Activated naive CD8-positive, alpha-beta T cell treated with anti-CD3 and anti-CD28 coated beads, Interleukin-2, amount 50 U/mL, for 16 hours (primary cell): ENCODE data around the gene KLC3.

Experiments used
- DNase-seq: peaks from one replicate; pipeline ENCODE4 v3.0.0-alpha.2; 2020; ENCODE audit warnings: low read depth, low spot score

Gene KLC3

DNA sequence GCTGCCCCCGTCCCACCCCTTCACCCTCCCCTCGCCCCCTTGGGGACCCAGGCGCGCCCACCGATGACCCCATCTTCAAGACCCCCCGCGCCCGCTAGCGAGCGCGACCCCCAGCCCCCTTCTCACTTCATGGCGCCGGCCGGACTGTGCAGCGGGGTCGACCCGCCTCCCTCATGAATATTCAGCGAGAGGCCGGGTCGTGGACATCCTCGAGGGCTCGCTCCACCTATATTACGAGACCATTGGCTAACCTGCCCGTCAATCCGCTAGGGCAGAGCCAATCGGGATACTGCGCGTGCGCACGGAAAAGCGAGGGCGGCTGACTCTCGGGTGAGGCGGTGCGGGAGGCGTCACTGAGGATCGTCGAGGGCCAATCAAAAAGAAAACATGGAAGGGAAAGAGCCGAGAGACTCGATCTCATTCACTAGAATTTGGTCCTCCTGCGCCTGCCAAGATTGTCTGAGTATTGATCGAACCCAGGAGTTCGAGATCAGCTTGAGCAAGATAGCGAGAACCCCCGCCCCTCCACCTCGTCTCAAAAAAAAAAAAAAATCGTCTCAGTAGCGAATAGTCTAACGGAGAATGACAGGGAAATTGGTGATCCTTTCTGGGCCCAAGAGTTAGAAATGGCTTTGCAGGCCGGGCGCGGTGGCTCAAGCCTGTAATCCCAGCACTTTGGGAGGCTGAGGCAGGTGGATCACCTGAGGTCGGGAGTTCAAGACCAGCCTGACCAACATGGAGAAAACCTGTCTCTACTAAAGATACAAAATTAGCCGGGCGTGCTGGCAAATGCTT, 30.1 kb downstream of the KLC3 start, which contains the start of gene ERCC2:
Gene ERCC2 (minus strand): TSS at position 164 of the 795 bp plus-strand sequence. CDS start 33 bp downstream, at position 131.
- DNase-seq: peak; percentile 99

DNA sequence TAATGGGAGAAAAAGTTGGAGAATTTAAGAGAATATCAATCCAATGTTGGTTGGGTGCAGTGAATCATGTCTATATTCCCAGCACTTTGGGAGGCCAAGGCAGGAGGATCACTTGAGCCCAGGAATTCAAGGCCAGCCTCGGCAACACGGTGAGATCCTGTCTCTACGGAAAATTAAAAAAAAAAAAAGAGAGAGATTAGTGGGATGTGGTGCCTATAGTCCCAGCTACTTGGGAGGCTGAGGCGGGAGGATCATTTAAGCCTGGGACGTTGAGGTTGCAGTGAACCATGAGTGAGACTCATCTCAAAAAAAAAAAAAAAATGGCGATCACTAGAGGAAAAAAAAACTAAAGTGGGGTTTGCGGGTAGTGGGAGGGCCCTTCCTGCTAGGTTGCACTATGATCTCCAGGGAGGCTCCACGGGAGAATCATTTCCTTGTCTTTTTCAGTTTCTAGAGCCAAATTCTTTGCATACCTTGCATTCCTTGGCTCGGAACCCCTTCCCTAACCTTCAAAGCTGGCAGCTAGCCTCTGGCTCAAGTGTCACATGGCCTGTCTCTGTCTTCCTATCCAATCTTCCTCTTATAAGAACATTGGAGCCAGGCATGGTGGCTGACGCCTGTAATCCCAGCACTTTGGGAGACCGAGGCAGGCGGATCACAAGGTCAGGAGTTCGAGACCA, 35.6 kb downstream of the KLC3 start:
- no peak for DNase-seq

DNA sequence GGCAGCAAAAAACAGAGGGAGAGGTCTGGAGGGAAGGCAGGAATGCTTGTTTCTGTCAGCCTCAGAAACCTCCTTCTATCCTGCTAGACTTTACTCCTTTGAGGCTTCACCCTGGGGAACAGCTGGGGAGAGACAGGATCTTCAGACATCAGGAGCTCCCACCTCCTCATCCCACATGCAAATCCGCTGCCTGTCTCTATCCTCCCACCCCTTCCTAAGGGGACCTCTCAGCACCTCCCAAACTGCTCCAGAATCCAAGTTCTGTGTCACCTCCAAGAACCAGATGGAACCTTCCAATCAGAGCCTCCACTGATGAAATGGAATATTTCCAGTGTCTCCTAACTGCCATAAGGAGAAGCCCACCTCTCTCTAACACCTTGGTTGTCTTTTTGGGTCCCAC, 39.6 kb downstream of the KLC3 start:
- DNase-seq: no peak

DNA sequence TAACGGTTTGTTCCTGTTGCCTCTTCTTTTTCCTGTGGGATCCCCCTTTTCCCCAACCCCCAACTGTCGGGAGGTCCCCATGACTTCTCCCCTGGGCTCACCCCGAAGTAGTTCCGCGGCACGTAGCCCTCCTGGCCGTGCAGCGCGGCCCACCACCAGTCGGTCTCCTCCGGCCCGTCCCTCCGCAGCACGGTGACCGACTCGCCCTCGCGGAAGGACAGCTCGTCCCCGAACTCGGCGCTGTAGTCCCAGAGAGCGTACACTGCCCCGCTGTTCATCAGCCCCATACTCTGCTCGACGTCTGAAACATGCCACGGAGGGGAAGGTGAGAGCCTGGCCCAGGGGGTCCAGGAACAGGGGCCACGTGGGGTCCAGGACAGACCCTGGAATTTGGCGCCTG, 41.9 kb downstream of the KLC3 start:
- DNase-seq: no peak

DNA sequence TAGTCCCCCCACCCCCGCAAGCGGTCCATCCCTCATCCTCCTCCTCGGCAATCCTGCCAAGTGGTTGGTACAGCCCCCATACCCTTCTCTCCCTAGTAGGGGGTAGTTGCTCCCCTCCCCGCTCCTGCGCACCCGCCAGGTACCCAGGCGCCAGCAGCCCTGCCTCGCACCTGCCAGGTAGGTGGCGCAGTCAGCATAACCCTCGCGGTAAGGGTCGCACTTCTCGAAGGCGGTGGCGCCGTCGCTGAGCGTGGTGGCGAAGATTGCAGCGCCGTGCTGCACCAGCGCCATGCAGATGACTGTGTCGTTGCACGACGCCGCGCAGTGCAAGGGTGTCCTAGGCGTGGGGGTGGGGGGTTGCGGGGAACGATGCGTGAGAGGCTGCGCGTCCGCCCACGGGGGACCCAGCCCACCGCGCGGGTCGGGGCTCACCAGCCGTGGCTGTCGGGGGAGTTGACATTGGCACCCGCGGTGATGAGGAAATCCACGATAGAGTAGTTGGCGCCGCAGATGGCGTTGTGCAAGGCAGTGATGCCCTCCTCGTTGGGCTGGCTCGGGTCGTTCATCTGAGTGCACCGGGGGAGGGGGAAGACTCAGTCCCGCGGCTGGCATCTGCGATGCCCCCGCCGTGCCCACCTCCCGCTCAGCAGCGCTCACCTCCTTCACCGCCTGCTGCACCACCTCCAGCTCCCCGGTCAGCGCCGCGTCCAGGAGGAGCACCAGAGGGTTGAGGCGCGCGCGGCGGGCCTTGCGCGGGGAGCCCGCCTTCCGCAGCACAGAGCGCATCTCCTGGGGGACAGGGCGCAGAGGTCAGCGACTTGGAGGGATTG, 45.1 kb downstream of the KLC3 start:
- DNase-seq: no peak

DNA sequence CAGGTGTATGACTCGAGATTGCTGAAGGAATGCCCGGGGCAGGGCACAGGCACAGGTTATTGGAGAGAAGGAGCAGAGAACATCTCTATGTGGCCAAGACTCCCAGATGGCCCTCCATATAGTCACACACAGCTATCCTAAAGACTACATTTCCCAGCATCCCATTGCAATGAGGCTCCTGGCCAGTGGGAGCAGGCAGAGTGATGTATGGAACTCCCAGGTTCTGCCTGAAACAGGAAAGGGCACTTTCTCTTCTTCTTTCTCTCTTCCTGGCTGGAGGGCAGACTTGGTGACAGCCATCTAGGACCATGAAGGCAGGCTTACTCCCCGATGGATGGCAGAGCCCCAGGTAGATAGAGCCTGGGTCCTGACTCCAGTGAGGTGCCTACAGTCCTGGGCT, 50.8 kb downstream of the KLC3 start:
- no peak for DNase-seq

DNA sequence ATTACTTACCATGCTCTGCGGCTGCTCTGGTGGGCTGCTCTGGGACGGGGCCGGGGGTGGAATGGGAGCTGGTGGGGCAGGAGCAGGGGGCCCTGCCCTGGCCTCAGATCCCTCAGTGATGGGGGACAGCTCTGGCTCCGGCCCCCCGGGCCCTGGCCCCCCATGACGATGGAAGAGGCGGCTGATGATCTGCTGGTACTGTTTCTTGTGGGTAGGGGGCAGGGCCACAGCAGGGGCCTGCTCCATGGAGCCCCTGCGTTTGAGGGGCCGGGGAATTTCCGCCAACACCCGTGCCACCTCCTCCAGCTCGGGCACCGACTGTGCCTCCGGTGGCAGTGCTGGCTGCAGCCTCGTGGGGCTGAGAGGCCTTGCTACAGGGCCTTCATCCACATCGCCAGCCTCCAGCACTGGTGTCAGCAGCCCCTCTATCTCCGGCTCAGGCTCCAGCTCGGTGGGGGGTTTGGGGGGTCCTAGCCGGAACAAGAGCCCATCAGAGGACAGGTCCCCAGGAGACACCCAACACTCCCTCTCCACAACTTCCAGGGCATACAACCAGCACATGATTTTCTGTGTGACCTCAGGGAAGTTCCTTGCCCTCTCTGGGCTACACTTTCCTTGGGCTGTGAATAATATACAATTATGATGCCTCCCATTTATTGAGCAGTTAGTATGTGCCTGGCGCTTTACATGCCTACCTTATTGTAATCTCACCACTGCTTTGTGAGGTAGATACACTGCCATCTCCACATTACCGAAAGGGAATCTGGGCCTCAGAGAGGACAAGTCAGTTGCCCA, 51.5 kb downstream of the KLC3 start:
- DNase-seq: no peak

DNA sequence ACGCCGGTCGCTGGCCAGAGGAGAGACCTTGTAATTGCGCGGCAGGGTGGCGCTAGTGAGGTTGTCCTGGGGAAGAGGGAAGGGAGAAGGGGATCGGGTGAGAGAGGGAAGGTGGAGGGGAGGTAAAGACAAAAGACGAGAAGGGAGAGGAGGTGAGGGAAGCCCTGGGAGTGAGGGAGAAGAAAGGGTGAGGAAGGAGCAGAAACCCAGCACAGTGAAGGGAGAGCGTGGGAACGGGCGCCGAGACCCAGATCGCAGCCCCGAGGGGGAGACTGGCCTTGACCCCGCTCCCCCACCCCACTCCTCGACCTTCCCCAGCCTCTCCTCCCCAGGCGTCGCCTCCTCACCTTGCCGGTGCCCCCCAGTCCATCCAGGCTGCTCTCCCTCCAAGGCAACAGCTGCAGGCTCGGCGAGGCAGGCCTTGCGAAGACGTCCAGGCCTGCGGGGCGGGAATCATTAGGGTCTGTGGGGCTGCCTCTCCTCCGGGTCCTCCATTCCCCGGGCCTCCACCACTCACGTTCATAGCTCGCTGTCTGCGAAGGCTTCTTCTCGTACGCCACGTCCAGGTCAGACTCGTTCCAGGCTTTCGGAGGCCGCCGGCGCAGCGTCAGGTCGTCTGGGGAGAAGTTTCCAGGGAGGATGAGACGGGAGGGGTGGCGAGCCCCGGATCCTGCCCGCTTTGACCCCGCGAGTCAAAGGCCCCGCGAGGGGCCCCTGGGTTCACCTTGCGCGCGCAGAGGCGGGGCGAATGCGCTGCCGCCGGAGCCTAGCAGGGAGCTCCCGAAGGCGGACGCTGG, 55.5 kb downstream of the KLC3 start:
- DNase-seq: no peak

DNA sequence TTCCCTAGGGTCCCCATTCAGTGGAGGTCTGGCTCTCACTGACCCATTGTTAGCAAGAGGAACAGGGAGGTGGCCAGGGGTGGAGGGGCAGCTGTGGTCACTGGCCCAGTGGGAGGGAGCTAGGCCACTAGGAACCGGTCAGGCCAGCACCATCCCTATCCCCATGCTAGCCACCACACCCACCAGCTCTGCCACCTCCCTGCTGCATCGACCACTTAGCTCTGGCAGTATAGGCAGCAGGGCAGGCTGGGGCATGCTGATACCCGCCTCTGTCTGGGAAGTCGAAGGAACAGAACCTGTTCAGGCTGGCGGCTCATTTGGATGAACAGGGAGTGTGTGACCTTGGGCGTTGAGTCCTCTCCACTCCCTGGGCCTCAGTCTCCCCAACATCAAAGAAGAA, 59.6 kb downstream of the KLC3 start:
- no peak for DNase-seq
